ENCODE results near the gene IGFALS. TPM values are rescaled to one million over a fixed set of nuclear protein-coding genes. Genes with fewer than 3 reads are reported as not detected.

The IGFALS gene
- total RNA-seq, 2 donors from 2014 or later = 0.82 to 1.9 TPM

DNA sequence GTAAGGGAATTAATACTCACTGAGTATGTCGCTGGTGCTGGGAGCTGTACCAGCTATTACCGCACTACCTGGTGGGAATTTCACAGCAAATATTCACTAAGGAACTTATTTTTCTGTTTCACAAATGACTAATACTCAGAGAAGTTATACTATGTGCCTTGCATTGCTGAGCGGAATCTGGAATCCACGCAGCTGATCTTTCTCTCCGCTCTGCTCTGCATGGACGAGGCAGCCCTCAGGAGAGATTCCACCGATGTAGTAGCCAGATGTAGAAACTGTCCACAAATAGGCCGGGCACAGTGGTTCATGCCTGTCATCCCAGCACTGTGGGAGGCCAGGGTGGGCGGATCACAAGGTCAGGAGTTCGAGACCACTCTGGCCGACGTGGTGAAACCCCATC lies 39.3 kb downstream of the IGFALS start:
- no peak for DNase-seq (ENCODE audit: low spot score)
- TF ChIP-seq POLR2A (IDR thresholded peaks at IDR 0.05) = no peak
- no peak for TF ChIP-seq POLR2AphosphoS5 (IDR thresholded peaks at IDR 0.05)
- TF ChIP-seq, protein P1, sequence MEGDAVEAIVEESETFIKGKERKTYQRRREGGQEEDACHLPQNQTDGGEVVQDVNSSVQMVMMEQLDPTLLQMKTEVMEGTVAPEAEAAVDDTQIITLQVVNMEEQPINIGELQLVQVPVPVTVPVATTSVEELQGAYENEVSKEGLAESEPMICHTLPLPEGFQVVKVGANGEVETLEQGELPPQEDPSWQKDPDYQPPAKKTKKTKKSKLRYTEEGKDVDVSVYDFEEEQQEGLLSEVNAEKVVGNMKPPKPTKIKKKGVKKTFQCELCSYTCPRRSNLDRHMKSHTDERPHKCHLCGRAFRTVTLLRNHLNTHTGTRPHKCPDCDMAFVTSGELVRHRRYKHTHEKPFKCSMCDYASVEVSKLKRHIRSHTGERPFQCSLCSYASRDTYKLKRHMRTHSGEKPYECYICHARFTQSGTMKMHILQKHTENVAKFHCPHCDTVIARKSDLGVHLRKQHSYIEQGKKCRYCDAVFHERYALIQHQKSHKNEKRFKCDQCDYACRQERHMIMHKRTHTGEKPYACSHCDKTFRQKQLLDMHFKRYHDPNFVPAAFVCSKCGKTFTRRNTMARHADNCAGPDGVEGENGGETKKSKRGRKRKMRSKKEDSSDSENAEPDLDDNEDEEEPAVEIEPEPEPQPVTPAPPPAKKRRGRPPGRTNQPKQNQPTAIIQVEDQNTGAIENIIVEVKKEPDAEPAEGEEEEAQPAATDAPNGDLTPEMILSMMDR (IDR thresholded peaks at IDR 0.05) = no peak
- Histone ChIP-seq H3K9me3 (no peaks in the 10 kb centered on the region), H3K4me1 (replicated peaks) (no peaks in the 10 kb centered on the region), H3K27ac (no peak overlapping the region), H3K4me3 (no peak overlapping the region), H3K36me3 (peaks cover 4 to 5% of the 10 kb centered on the region in 2 donors), H3K27me3 (replicated peaks; ENCODE audit: insufficient read depth) (no peaks in the 10 kb centered on the region)
- WGBS = 95% methylated on average over 12 of the region's 12 CpGs
- intact Hi-C loops (cut with DNase I) = no loop called here

DNA sequence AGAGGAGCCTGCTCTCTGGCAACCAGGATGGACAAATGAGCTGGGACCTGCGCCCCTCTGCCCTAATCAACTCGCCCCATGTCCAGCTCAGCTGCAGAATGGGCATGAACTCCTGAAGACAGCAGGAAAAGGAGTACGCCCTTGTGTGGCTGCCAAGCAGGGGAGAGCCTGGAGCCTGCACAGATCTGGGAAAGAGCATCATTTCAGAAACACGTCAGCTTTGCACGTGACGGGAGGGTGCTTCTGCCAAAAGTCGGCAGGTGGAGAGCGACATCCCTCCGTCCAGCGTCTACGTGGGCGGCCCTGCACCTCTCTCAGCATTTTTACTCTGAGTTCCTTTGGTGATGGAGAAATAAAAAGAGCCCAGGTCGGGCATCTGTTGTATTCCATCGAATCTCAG lies 40.7 kb downstream of the IGFALS start:
- H3K9me3 ChIP-seq = no peaks in the 10 kb centered on the region
- DNase-seq (ENCODE audit: low spot score) = no peak
- H3K4me3 ChIP-seq = no peak overlapping the region
- H3K36me3 ChIP-seq = peaks cover 7 to 10% of the 10 kb centered on the region in 2 donors
- H3K4me1 ChIP-seq (replicated peaks) = no peaks in the 10 kb centered on the region
- H3K27ac ChIP-seq = no peak overlapping the region
- no peak for TF ChIP-seq POLR2AphosphoS5 (IDR thresholded peaks at IDR 0.05)
- TF ChIP-seq, protein P1 (IDR thresholded peaks at IDR 0.05) = no peak
- TF ChIP-seq POLR2A (IDR thresholded peaks at IDR 0.05) = no peak
- intact Hi-C loops (cut with DNase I) = no loop called here
- H3K27me3 ChIP-seq (replicated peaks; ENCODE audit: insufficient read depth) = no peaks in the 10 kb centered on the region
- WGBS = 95% methylated on average over 14 of the region's 14 CpGs

DNA sequence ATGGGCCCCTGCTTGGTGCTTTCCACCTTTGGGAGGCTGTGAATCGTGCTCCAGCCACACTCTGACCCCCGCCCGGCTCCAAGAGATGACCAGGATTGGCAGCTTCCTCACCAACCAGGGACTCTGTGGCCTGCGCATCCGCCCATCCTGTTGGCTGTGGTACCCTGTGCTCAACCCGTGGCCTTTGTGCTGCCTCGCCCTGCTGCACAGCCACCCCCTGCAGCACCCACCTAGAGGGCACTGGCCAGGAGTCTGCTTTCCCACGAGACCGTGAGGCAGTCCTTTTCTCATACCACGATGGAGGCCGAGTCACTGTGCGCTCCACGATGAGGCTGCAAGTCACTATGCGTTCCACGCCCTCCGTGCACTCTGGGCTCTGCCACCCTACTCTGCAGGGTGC lies 41.6 kb downstream of the IGFALS start:
- Histone ChIP-seq H3K36me3 (peaks cover 10 to 12% of the 10 kb centered on the region in 2 donors), H3K27me3 (replicated peaks; ENCODE audit: insufficient read depth) (no peaks in the 10 kb centered on the region), H3K4me1 (replicated peaks) (no peaks in the 10 kb centered on the region), H3K9me3 (no peaks in the 10 kb centered on the region), H3K4me3 (no peak overlapping the region), H3K27ac (no peak overlapping the region)
- TF ChIP-seq, protein P1 (IDR thresholded peaks at IDR 0.05) = no peak
- no peak for TF ChIP-seq POLR2AphosphoS5 (IDR thresholded peaks at IDR 0.05)
- TF ChIP-seq POLR2A (IDR thresholded peaks at IDR 0.05) = no peak
- no peak for DNase-seq (ENCODE audit: low spot score)
- WGBS = 96% methylated on average over 16 of the region's 16 CpGs
- intact Hi-C loops (cut with DNase I) = no loop called here

DNA sequence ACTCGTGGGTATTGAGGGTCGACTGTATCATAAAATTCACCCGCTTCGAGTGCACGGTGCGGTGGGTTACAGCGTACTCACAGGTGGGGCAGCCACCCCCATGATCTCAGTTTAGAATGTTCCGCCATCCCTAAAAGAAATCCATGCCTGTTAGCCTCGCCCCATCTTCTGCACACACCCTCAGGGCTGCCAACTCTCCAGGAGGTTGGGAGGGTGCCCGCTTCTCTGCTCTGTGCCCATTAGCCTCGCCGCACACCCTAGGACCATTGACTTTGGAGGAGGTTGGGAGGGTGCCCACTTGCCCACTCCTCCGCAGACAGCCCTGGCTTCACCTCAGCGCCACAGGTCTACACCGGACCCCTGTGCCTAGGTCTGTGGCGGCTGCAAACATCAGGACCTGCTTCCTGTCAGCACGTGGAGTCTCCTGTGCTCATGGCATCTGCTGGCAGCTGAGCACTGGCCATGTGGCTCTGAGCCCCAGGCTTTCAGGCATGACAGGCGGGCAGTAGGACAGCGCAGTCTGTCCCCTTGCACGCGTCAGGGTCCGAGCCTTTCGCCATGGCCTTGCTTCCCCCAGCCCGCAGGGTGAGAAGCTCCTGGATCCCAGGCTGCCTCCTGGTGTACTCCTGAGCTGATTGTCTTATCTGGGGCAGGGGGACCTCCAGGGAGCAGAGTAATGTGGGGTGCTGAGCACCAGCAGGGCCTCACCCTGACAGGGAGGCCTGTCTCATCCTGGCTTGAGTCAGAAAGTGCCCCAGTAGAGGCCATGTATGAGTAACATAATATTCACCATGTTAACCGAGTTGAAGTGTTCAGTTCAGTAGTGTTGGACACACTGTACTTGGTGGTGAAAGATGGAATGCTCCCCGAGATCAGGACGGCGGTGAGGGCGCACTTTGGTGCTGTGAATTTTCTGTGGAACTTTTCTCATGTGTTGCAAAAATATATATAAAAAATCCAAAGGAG lies 44.1 kb downstream of the IGFALS start:
- intact Hi-C loops (cut with DNase I) = no loop called here
- no peak for TF ChIP-seq POLR2AphosphoS5 (IDR thresholded peaks at IDR 0.05)
- H3K36me3 ChIP-seq = peaks cover 7 to 10% of the 10 kb centered on the region in 2 donors
- H3K4me3 ChIP-seq = no peak overlapping the region
- WGBS = 90% methylated on average over 29 of the region's 29 CpGs
- no peaks in the 10 kb centered on the region for H3K9me3 ChIP-seq
- no peak overlapping the region for H3K27ac ChIP-seq
- H3K4me1 ChIP-seq (replicated peaks) = no peaks in the 10 kb centered on the region
- H3K27me3 ChIP-seq (replicated peaks; ENCODE audit: insufficient read depth) = no peaks in the 10 kb centered on the region
- DNase-seq (ENCODE audit: low spot score) = no peak

DNA sequence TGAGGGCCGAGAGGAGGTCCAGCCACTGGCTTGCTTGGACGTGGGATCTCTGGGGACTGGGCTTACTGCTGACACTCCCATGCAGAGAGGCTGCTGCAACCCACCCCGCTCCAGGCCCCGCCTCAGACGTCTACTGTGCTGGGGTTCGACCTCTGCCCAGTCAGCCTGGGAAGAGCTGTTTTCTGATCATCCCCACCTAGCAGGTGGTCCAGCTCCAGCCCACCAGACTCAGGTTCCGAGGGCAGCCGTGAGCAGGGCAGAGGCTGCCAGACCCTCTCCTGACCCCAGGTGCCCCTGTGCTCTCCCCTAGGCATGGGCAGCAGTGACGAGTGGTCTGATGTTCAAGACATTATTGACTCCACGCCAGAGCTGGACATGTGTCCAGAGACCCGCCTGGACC lies 45.6 kb downstream of the IGFALS start:
- TF ChIP-seq POLR2AphosphoS5 (IDR thresholded peaks at IDR 0.05) = no peak
- TF ChIP-seq POLR2A (IDR thresholded peaks at IDR 0.05) = no peak
- TF ChIP-seq, protein P1 (IDR thresholded peaks at IDR 0.05) = no peak
- Histone ChIP-seq H3K27me3 (replicated peaks; ENCODE audit: insufficient read depth) (no peaks in the 10 kb centered on the region), H3K9me3 (no peaks in the 10 kb centered on the region), H3K27ac (no peak overlapping the region), H3K4me1 (replicated peaks) (no peaks in the 10 kb centered on the region), H3K36me3 (peaks cover 7 to 10% of the 10 kb centered on the region in 2 donors), H3K4me3 (no peak overlapping the region)
- 88% methylated on average over 11 of the region's 11 CpGs for WGBS
- no peak for DNase-seq (ENCODE audit: low spot score)
- intact Hi-C loops (cut with DNase I) = no loop called here

All from prostate gland (tissue), 2 donors.